Activated T-cell treated with anti-CD3 and anti-CD28 coated beads for 1 hour (primary cell): ENCODE results near the gene CATSPERE.

Experiments
- DNase-seq: peaks from one replicate; pipeline ENCODE4 v3.0.0-alpha.2; 2020; ENCODE audit warnings: low read depth

Gene CATSPERE, protein sequence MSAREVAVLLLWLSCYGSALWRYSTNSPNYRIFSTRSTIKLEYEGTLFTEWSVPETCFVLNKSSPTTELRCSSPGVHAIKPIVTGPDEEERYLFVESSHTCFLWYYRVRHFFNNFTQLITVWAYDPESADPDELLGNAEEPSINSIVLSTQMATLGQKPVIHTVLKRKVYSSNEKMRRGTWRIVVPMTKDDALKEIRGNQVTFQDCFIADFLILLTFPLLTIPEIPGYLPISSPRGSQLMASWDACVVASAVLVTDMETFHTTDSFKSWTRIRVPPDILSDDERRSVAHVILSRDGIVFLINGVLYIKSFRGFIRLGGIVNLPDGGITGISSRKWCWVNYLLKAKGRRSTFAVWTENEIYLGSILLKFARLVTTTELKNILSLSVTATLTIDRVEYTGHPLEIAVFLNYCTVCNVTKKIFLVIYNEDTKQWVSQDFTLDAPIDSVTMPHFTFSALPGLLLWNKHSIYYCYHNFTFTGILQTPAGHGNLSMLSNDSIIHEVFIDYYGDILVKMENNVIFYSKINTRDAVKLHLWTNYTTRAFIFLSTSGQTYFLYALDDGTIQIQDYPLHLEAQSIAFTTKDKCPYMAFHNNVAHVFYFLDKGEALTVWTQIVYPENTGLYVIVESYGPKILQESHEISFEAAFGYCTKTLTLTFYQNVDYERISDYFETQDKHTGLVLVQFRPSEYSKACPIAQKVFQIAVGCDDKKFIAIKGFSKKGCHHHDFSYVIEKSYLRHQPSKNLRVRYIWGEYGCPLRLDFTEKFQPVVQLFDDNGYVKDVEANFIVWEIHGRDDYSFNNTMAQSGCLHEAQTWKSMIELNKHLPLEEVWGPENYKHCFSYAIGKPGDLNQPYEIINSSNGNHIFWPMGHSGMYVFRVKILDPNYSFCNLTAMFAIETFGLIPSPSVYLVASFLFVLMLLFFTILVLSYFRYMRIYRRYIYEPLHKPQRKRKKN

DNA sequence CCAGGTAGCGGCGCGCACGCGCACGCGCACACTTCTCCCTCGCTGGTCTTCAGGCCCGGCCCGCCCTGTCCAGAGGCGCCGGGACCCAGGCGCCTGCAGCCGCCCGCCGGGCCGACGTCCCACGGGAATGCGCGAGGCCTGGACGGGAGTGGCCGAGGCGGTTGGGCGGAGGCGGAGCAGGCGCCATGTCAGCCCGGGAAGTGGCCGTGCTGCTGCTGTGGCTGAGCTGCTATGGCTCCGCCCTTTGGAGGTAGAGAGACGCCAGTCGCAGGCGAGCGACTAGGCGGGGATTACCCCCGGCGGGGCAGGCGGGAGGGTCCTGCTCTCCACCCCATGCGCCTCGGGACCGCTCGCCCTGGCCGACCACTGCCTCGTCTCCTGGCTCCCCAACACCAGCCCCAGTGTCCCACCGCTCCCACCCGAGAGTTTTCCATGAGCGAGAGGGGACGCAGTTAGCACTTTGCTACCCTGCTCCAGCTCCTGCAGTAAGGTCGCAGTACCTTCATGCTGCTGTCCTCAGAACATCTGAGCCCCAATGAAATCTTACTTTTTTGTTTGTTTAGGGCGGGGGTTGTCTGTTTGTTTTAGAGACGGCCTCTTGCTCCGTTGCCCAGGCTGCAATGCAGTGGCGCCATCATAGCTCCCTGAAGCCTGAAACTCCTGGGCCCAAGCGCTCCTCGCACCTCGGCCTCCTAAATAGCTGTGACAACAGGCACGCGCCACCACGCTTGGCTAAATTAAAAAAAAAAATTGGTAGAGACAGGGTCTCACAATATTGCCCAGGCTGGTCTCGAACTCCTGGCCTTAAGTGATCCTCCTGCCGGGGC lies at the start of gene CATSPERE:
CATSPERE (plus strand) TSS at position 29 of the 827 bp plus-strand sequence; CDS start at position 186, 157 bp downstream.
- peak; percentile 55 for DNase-seq

DNA sequence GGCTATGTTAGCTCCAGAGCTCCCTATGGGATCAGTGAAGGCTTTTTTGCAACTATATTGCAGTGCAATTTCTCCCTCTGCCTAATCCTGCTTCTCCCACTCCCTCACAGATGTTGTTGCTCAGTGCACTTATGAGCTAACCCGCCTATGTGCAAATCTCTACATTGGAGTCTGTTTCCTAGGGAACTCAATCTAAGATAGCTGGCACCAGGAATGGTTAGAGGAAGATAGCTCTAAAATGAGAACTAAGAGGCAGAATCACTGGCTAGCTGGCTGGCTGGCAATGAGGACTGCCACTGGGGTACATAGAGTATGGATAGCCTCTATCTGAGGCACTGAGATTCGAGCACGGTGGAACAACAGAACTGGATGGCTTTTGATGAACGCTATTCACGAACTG lies 48.9 kb upstream of the CATSPERE start:
- no peak for DNase-seq

DNA sequence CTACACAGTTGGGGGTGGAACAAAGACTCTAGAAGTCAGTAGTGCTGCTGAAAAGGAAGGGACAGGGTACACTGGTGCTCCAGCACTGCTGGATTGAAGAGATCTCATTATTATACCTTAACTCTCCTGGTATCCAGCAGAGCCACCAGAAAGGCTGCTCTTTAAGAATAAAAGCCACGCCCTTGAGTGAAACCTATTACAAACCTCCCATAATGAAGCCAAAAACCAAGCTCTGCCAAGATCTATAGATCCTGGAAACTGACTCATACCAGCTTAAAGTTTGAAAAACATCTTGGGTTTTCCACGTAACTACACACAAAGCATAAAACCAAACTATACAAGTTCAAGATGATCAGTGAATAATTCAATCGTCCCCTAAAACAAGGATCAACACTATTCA lies 47.3 kb upstream of the CATSPERE start:
- DNase-seq = no peak

DNA sequence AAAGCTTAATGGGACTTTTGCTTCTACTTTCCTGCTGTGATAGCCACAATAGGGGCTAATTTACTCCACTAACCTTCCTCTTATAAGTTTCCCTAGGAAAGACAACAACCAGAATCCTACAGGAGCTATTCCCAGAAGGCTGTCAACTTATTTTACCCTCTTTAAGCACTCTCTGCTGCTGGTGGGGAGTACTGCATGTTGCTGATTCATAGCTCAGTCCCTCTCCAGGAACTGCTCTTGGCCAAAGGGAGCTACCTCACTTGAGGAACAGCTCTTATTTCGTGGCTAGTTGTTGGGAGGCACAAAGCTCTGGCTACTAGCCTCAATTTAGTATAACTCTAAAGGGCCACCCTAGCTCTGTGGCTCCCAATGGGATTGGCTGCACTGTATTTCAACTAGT lies 46.5 kb upstream of the CATSPERE start:
- no peak for DNase-seq

DNA sequence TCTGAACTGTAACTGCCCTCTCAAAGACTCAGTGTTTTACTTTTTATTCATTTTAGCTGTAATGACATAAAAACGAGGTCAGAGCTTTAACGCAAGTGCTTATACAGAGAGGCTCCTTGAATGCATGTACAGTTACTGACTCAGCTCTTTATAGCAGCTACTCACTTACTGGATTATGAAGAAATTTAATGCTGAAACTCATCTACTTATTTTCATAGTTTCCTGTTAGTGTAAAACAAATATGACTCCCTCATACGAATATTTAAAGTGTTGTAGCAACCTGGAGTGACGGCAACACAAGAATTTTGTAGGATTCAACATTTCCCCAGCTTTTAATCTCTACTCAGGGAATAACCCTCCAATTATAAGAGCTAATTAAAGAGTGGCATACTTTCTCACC lies 42.0 kb upstream of the CATSPERE start:
- no peak for DNase-seq

DNA sequence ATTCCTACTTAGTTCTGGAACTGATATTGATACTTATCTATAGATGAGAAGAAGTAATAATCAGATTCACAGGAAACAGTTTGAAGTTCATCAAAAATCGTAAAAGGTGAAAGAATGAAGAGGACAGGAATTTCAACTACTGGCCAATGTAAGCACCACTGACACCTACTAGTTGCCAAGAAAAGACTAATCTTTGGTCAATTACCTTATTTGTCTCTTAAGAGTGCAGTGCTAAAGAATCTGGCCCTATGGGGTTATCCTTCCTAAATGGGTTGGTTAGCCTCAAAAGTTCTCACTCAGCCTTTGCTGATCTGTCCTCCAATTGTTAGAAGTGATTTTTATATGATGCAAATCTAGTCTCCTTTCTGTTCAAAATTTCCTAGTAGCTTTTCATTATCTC lies 38.9 kb upstream of the CATSPERE start:
- no peak for DNase-seq

DNA sequence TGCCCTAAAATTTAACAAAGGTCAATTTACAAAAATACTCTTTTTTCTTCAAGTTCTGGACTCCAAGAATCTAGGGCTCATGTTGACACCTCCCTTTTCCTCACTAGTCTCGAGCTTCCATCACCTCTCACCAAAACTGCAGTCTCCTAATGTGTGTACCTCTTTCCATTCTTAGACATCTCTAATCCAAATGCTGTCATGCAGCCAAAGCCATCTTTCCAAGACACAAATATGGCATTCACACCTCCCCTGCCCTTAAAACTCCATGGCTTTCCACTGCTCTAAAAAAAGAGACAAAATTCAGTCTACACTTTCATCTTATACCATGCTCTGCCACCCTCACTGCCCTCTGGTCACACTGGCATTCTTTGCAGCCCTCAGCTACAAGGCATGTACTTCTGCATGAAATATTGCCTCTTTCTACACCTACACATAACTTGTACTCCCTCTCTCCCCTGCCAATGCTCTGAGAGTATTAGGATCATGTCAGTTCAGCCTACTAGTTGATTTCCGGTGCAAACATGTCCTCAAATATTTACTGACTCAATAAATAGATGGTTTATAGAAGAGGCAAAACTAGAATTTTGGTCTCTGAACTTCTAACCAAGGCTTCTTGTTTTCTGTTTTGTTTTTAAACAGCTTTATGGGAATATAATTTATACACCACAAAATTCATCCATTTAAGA lies 36.3 kb upstream of the CATSPERE start:
- no peak for DNase-seq

DNA sequence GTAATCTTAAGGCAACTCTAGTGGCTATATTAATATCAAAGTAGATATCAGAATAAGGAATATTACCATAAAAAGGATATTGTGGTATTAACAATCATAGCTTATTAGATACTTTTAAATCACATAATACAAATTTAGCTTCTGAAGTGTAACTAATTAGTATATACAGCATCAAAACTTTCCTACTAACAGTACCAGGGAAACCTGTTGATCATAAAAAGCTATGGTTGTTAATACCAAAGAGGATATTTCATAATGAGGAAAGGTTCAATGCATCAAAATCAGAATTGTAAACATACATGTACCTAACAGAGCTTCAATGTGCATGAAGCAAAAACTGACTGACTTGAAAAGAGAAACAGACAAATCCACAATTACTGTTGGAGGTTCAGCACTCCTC lies 33.4 kb upstream of the CATSPERE start:
- no peak for DNase-seq

DNA sequence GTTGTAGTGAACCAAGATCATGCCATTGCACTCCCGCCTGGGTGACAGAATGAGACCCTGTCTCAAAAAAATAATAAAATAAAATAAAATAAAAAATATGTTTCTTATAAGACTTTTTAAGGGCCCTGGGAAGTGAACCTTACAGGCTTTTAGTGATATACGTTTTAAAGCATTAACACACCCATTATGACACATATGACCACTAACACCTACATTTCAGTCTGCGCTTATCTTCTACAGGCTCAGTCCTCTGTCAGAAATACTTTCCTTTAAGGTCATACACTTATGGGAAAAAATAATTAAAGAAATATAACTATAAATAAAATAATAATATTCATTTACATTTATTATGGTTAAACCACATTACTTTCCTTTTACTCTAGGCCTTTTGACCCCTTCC lies 31.3 kb upstream of the CATSPERE start:
- no peak for DNase-seq

DNA sequence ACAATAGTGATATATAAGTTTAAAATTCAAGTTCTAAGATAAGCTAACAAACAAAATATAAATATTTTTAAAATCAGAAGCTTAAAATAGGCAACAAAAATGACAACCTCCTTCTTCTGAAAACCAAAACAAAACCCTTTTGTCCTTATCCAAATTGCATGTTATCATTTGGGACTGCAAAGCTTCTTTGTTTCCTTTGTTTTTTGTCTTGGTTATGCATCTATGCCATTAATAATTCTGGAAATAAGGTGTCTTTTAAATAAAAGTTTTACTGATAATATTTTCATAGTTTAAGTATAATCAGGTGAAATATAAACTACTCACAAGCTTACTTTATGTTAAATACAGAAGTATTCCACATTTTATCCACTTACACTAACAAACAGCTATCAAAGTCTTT lies 29.9 kb upstream of the CATSPERE start:
- DNase-seq = no peak

DNA sequence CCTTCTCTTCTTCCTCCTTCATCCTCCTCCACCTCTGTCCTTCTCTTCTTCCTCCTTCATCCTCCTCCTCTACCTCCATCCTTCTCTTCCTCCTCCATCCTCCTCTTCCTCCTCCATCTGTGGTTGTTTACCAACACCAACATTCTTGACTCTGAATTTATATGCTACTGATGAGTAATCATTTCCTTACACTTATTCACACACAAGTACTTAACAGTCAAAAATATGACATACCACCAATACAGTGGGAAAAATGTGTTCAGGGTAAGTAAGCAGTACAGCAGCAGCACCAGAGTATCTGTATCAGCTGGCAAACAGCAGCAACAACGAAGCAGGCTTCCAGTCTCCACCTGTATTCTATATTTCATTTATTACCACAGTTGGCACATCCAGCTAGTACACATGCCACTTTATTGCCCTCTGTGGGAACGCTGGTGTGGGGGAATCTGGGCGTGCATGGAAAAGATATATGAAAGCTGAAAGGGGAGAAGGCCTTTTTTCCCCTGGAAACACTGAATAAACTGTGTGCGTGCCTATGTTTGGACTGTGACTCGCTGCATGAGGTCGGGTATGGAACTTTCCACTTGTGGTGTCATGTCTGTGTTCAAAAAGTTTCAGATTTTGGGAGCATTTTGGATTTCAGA lies 25.4 kb upstream of the CATSPERE start:
- DNase-seq = no peak

DNA sequence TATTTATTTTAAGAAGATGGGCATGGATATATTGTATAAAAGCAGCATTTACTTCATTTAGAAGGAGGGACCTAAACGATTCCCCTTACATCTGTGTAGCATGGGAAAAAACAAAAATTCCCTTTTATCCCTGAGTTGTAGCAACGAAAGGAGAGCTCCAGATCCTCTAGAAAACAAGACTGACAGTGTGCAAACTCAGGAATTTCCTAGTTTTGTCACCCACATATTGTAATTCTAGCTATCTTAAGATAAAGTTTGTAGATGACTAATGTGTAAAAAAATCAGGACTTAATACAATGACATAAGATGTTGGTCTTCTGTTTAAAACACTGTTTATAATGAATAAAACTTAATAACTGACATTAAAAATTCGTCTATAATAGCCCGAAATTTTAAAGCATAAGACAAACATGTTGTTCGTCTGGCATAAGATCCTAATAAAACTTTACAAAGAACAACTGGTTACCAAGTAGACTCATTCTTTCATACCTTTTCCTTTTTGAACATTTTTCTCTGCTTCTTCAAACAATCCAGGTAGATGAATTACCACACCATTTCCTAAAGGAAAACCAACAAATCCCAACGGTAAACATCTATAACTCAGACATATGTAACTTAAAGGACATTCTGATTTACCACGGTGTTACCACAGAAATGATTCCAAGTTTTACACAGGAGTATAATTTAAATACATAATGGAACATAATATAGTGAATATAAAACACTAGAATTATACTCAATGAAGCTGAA lies 24.6 kb upstream of the CATSPERE start:
- no peak for DNase-seq

DNA sequence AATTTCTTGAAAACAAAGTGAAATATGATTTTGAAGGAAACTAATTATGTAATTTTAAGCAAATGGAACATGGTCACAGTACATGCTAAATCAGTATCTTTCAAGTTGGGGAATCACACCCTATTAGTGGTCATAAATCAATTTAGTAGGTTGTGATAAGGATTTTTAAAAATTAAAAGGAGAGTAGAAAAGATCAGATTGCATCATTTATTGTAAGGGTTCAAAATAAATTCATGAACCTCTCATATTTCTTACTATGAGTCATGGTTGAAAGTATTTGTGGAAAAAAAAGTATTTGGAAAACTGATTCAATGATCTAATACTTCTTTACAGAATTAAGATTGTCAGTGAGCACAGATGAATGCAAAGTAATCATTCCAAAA lies 24.0 kb upstream of the CATSPERE start:
- DNase-seq = no peak

DNA sequence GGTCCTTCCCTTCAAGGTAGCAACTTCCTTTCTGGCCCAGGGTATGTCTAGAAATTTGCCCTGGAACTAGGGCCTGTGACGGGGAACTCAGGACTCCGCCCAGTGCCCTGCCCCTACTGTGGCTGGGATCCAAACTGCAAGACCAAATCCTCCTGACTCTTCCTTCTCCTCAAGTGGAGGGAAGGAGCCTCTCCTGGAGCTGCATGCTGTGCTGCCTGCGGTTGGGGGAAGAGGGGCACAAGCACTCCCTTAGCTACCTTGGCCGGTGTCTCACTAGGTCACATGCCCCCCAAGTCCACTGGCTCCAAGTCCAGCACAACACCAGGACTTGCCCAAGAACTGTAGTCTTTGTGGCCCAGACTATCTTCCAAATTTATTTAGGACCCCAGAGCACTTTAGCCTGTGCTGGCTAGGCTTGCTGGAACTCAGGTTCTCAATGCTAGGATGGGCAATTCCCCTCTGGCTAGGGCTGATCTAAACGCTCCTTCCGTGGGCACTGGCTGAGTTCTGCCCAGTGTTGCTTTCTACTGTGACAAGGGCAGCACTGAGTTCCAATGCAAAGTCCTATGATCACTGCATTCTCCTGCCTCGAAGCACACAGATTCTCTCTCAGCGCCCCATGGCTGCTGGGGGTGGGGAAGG lies 21.6 kb upstream of the CATSPERE start:
- no peak for DNase-seq

DNA sequence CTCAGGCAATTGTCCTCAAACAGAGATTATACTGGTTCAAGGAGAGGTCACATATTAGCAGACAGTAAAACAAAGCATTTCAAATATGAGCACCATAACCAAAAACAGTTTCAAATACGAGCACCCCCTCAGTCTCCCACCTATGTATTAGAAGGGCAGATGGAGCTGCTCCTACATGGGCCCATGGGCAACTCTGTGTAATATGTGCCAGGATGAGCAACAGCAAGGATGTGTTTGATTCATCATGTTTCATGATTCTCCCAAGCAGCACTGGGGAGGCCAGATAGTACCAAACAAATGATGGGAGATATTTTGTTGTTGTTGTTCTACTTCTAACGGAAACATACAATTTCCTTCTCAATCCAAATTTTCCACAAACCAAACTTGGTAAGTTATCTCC lies 18.2 kb upstream of the CATSPERE start:
- DNase-seq = no peak

DNA sequence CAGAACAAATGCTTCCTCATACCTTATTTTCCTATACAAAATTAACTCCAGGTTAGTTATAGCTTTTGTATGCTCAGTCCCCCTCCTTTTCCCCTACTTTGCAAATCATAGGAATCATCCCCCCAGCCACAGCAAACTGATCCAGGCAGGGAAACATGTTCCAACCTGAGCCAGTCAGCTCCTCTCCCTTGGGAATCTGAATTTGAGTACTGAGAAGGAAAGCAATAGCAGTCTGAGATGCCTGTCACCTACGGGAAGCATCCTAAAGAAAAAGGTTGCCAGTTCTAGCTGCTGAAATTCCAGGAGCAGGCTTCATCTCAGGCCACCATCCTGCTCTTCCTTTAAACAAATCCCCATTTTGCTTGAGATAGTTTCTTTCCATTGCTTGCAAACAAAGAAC lies 16.2 kb upstream of the CATSPERE start:
- no peak for DNase-seq

DNA sequence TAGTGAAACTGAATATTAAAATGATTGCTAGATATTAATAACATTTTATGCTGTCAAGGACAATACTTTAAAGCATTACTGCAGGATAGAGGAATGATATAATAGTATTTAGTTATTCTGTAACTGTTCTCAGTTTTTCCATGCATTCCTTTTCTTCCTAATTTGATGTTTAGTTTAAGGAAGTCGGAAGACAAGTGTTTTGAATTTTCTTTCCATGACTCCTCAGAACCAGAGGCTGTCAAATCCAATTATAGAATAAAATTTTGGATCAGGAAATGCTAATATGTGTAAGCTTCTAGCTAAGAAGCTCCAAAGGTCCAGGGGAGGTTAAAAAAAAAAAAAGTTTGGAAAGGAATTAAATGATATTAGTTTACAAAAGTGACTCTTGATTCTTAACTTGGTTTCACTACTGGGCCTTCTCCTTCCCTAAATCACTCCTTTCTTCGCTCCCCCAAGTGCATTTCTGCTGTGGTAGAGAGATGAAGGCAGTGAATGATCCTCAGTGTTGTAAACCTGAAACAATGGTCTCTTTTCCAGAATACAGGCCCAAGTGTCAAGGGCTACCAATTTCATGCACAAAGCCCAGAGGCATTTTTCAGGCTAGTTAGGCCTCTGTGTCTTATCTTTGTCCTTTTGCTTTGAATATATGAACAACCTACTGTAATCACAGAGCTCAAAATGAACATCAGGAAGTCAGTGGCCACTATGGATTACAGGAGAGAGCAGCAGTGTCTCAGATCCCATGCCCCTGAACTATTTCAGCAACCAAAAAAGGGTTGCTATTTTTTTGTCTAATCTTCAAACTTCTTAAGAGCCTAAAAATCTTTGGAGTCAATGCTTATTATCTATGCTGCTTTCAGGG lies 15.5 kb upstream of the CATSPERE start:
- no peak for DNase-seq

DNA sequence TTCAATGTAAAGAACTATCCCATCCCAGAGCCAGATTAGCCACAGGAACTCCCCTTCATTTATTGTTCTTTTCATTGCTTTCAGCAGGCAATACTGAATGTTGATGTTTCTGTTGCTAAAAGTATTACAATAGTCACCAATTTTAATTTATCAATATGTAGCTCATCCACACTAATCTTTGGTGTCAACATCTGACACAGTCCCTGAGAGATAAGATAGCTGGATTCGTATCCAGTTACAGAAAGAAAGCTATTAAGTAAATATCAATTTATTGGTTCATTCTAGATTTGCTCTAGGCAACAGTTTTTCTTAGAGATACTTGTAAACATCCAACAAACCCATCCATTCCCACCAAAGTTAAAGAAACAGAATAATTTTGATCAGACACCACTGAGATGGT lies 14.0 kb upstream of the CATSPERE start:
- DNase-seq = no peak

DNA sequence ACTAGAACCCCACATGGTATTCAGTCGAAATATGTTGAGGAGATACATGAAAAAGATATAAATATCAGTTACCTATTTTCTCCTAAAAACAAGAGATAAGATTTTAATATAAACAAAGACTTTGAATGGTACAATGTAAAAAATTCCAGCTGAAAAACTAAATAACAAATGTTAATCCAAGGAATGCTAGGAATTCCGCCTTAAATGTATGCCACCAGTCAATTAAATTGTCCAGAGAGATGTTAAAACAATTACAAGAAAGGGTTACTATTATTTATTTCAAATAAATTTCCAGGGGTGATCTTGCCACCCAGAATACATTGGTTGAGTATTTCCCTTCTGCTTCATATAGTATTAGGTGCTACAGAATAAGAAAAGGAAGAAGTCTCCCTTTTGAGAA lies 13.5 kb upstream of the CATSPERE start:
- no peak for DNase-seq
